Bladder microvascular endothelial cell (primary cell): ENCODE results near the gene CT83. TPM values are rescaled to one million over a fixed set of nuclear protein-coding genes. Genes with fewer than 3 reads are reported as not detected.

Experiments used
- total RNA-seq: library from RNA; depleted of rRNA; stranded (reverse); fragments of >200 nt; gene quantifications from 2 replicates; pipeline ENCODE4 v1.2.3, GENCODE V29; 2014

Gene CT83, protein sequence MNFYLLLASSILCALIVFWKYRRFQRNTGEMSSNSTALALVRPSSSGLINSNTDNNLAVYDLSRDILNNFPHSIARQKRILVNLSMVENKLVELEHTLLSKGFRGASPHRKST
- not detected in 2 replicates for total RNA-seq

DNA sequence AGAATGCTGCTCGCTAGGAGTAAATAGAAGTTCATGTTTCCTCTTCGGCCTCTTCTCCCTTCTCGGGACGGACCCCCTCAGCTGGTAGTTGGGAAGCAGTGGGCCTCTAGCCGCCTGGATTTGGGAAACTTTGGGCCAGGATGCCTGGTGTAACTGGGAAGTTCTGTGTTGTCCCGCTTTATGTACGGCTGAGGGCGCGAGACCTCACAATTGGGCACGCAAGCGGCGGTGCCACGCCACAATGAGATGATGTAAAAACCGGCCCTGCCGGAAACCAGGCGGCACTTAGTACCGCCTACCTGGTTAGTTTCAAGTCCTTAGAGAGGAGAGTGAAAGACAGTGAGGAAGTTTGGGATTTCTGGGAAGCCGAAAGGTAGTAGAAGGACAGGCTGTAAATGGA is at the start of gene CT83:
TSS of gene CT83 (minus strand) at position 155 of the 400 bp plus-strand sequence. CDS start at position 35, 120 bp downstream.

DNA sequence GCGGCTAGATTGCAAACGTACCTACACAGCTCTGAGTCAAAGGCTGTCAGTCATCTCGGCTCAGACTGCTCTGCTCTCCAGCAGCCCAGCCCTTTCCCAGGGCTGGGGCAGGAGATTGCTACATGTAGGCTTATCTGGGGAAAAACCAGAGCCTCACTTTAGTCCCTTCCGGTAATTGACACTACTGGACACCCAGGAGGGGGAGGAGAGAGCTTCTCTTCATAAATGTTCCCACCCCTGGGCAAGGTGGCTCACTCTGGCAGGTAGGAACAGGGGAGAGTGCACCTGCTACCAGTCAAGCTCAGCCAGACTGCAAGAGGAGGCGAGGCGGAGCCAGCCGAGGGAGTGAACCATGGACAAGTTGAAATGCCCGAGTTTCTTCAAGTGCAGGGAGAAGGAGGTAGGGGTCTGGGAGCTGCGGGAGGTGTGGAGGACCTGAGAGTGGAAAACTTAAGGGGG is 26.4 kb downstream of the CT83 start, which contains the start of gene SLC6A14:
TSS of gene SLC6A14 (plus strand) at position 249 of the 459 bp plus-strand sequence. CDS start at position 353, 104 bp downstream.

Other genes starting within 250 kb of the CT83 start
- not detected in 2 replicates for gene SLC6A14, start 26.4 kb downstream of the CT83 start, total RNA-seq